HepG2 (cell line): ENCODE data around the gene HELZ. TPM values are rescaled to one million over a fixed set of nuclear protein-coding genes. Genes with fewer than 3 reads are reported as not detected.
A peak's percentile ranks its signal among the peaks of the same experiment; 100 is the strongest.

ENCODE experiments used
- E2F1 ChIP-seq: sonication (generic); formaldehyde crosslinking; IDR thresholded peaks from 2 replicates; pipeline ENCODE4 v1.5.0; 2020; ENCODE audit warnings: missing genetic modification reagents
- HOXA5 ChIP-seq: sonication (generic); formaldehyde crosslinking; IDR thresholded peaks from 2 replicates; pipeline ENCODE4 v1.4.0; 2020; ENCODE audit warnings: missing genetic modification reagents
- ISX ChIP-seq: sonication (generic); formaldehyde crosslinking; conservative IDR thresholded peaks from 2 replicates; pipeline ENCODE4 v1.5.0; 2020; ENCODE audit warnings: missing genetic modification reagents
- MIER2 ChIP-seq: IDR thresholded peaks from 2 replicates; pipeline ENCODE4 v1.6.1; 2016; ENCODE audit warnings: missing biosample characterization, missing genetic modification reagents
- NFYB ChIP-seq: sonication (generic); formaldehyde crosslinking; IDR thresholded peaks from 2 replicates; pipeline ENCODE4 v1.4.0; 2020; ENCODE audit warnings: missing genetic modification reagents
- SATB2 ChIP-seq: sonication (generic); formaldehyde crosslinking; IDR thresholded peaks from 2 replicates; pipeline ENCODE4 v1.5.0; 2020; ENCODE audit warnings: missing genetic modification reagents
- SOX6 ChIP-seq, 2 experiments: fragments of 450-650 bp in 1 of 2; sonication (generic) in 1 of 2; formaldehyde crosslinking in 1 of 2; IDR thresholded peaks; 2 replicates each; pipeline versions ENCODE4 v1.4.0 to v1.6.1; 2017 to 2020; ENCODE audit warnings: antibody characterized with exemption in 1 of 2, mild to moderate bottlenecking in 1 of 2, missing genetic modification reagents in 1 of 2
- ZFP82 ChIP-seq: sonication (generic); formaldehyde crosslinking; IDR thresholded peaks from 2 replicates; pipeline ENCODE4 v1.5.1; 2020; ENCODE audit warnings: mild to moderate bottlenecking, missing genetic modification reagents, borderline replicate concordance
- ZNF282 ChIP-seq: fragments of 450-650 bp; IDR thresholded peaks from 2 replicates; pipeline ENCODE4 v1.6.1; 2018; ENCODE audit not compliant: partially characterized antibody
- ZNF547 ChIP-seq: sonication (generic); formaldehyde crosslinking; IDR thresholded peaks from 2 replicates; pipeline ENCODE4 v1.5.1; 2020; ENCODE audit warnings: mild to moderate bottlenecking, missing genetic modification reagents
- ZNF572 ChIP-seq: sonication (generic); formaldehyde crosslinking; IDR thresholded peaks from 2 replicates; pipeline ENCODE4 v1.5.1; 2020; ENCODE audit warnings: mild to moderate bottlenecking, missing genetic modification reagents
- ZNF607 ChIP-seq: sonication (generic); formaldehyde crosslinking; IDR thresholded peaks from 2 replicates; pipeline ENCODE4 v1.5.1; 2020; ENCODE audit warnings: missing genetic modification reagents, mild to moderate bottlenecking, borderline replicate concordance
- ZNF737 ChIP-seq: sonication (generic); formaldehyde crosslinking; IDR thresholded peaks from 2 replicates; pipeline ENCODE4 v1.5.0; 2020; ENCODE audit warnings: missing genetic modification reagents, mild to moderate bottlenecking, borderline replicate concordance
- ZSCAN31 ChIP-seq: sonication (generic); formaldehyde crosslinking; IDR thresholded peaks from 2 replicates; pipeline ENCODE4 v1.5.0; 2020; ENCODE audit warnings: low read depth, mild to moderate bottlenecking, missing genetic modification reagents
- polyA plus RNA-seq, 8 experiments: library from polyadenylated mRNA; depleted of rRNA in 3 of 8; stranded (reverse) in 7 of 8; unstranded in 1 of 8; fragments of >200 nt; fragmentation: Illumina TruSeq in 4 of 8; extraction: Trizol in 4 of 8; gene quantifications; 2 replicates each; pipeline versions ENCODE4 v1.2.1 to v1.2.3, GENCODE V29; 2011 to 2016; ENCODE audit warnings: low read depth in 4 of 8, missing spikeins in 1 of 8, mixed read lengths in 1 of 8; ENCODE audit not compliant: insufficient read depth in 1 of 8
- total RNA-seq, 5 experiments: library from RNA; depleted of rRNA; stranded (reverse); fragments of >200 nt; fragmentation: Illumina TruSeq; extraction: Trizol; gene quantifications; 2 replicates each; pipeline ENCODE4 v1.2.3, GENCODE V29; 2016; ENCODE audit warnings: low read depth in 1 of 5

The HELZ gene
- total and polyA plus RNA-seq, 2 of the 13 experiments (the other 11 are each of a cell fraction or from before 2014, with no cell fraction given): 35.3 to 52.4 TPM

- TF ChIP-seq ZFP82 (CRISPR knock-in tag): no peak
- no peak for TF ChIP-seq ZSCAN31 (CRISPR knock-in tag)
- TF ChIP-seq SOX6 (IDR thresholded peaks at IDR 0.05): no peak
- TF ChIP-seq SOX6 (CRISPR knock-in tag; IDR thresholded peaks at IDR 0.05): no peak; the same call in 1 of the 2 replicates
- TF ChIP-seq ZNF737 (CRISPR knock-in tag): no peak
- no peak for TF ChIP-seq ZNF282
- no peak for TF ChIP-seq ZNF607 (CRISPR knock-in tag)
- TF ChIP-seq ISX (CRISPR knock-in tag): no peak
- TF ChIP-seq NFYB (CRISPR knock-in tag): no peak
- 0 out of 2 replicates have a peak, but pooled peaks have one; percentile 41 for TF ChIP-seq MIER2
- TF ChIP-seq SATB2 (CRISPR knock-in tag): no peak
- TF ChIP-seq E2F1: no peak
- no peak for TF ChIP-seq HOXA5 (CRISPR knock-in tag)
- no peak for TF ChIP-seq ZNF572 (CRISPR knock-in tag)
- TF ChIP-seq ZNF547 (CRISPR knock-in tag): no peak
Observed at GRCh38 chr17:67293251-67294203, 48.5 kb upstream of the HELZ start (continued).
